ENCODE results near the gene FLNC.

DNA sequence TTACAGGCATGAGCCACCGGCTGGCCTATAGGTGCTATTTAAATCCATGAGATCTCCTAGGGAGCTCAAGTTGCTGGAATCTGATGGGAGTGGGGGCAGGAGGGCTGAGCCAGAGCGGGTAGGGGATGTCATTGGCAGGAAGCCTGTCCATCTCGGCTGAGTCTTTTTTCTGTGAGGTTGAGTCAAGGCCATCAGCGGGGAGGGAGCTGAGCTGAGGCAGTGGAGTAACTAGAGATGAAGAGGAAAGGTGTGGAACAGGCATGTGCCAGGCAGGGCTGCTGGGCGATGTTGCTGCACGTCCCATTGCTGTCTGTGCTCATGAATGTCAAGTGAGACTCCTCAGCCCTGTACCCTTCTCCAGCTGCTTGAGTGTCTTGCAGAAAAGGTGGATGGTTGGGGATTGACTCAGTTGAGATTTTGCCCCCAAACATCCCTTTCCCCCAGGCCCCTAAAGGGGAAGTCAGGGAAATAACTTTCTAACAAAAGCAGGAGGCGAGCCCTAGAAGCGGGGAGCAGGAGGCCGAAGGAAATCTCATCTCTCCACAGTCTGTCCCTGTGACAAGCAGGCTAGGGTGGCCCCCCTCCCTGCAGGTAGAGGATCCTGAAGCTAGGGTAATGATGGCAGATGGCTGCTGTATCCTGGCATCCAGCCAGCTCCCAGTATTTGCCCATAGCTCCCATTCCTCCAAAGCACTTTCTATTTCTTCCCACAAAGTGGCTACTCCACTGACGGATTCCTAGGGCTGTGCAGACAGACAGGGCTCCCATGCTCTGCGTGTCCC, 37.8 kb downstream of the FLNC start:
- no peak for TF ChIP-seq POLR2A (IDR thresholded peaks at IDR 0.05)
- TF ChIP-seq, protein P1, sequence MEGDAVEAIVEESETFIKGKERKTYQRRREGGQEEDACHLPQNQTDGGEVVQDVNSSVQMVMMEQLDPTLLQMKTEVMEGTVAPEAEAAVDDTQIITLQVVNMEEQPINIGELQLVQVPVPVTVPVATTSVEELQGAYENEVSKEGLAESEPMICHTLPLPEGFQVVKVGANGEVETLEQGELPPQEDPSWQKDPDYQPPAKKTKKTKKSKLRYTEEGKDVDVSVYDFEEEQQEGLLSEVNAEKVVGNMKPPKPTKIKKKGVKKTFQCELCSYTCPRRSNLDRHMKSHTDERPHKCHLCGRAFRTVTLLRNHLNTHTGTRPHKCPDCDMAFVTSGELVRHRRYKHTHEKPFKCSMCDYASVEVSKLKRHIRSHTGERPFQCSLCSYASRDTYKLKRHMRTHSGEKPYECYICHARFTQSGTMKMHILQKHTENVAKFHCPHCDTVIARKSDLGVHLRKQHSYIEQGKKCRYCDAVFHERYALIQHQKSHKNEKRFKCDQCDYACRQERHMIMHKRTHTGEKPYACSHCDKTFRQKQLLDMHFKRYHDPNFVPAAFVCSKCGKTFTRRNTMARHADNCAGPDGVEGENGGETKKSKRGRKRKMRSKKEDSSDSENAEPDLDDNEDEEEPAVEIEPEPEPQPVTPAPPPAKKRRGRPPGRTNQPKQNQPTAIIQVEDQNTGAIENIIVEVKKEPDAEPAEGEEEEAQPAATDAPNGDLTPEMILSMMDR (IDR thresholded peaks at IDR 0.05) = no peak

Data from testis (tissue), 2 donors.